HG03280 (cell line): ENCODE results near the gene TGFBR1.

Experiments used
- ATAC-seq: cut with Tn5 transposase; IDR thresholded peaks from one replicate; pipeline ENCODE4 v1.9.1; 2021; ENCODE audit warnings: mild to moderate bottlenecking, moderate library complexity; ENCODE audit not compliant: unreplicated experiment

TGFBR1 gene

DNA sequence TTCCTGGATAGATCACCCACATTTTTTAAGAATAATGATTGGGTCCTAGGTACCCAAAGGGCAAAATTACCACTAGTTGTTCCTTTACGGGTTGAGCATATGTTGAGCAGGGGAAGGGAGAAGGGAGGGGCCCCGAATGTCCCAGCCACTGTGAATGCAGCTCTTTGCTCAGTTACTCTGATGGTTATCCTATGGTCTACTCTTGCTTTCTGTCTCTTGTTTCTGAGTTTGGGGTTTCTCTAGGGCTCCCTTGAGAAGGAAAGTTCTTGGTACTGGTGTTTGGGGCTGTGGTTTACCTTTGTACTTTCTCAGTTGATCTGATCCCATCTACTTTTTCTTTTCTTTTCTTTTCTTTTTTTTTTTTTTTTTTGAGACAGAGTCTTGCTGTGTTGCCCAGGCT, 61.2 kb downstream of the TGFBR1 start:
- no peak for ATAC-seq

DNA sequence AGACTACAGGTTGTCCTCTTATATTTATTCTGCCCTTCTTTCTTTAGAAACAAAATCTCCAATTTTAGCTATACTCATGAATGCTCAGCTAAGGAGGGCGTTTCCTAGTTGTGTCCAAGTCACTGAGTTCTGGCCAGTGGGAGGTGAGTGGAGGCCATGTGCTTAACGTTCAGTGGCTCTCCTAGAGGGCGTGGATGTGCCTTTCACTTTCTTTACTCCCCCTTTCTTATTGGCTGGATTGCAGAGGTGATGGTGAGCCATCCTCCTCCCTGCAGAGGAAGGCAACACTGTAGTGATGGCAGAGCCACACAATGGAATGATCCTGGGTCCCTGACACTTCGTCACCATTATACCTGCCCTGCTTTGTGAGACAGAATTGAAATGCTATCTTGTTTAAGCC, 62.2 kb downstream of the TGFBR1 start:
- ATAC-seq: no peak

DNA sequence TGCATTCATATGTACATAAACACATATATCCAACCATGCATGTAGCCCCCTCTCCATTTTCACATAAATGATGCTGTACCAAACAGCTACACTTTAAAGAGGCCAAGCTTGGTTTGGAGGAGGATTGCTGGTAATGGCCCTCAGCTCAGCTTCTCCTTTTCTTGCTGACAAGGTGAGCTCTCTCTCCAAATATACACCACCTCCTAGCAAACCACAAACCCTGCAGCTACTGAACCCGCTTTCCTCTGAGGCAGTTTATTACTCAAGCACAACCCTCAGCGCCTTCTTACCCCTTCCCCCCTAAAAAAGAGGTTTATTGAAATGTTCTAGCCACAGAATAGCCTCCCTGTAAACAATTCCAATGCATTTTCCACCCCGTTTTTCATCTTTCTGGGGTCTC, 62.8 kb downstream of the TGFBR1 start:
- no peak for ATAC-seq

DNA sequence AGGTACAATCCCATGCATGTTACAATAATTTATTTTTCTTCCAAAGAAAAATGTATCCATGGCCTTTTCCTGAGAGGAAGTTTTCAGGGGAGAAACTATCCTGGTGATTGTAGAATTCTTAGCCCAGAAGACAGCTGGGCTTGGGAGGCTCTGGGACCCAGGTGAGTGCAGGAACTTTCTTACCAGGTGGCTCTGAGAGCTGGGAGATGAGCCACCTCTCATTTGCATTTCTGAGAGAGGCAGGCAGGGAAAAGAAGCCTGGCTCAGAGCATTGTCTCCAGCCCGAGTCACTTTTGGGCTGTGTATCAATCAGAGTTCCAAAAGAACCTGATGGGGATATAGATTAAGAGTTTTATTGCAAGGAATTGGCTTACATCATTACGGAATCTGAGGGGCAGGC, 64.2 kb downstream of the TGFBR1 start:
- no peak for ATAC-seq

DNA sequence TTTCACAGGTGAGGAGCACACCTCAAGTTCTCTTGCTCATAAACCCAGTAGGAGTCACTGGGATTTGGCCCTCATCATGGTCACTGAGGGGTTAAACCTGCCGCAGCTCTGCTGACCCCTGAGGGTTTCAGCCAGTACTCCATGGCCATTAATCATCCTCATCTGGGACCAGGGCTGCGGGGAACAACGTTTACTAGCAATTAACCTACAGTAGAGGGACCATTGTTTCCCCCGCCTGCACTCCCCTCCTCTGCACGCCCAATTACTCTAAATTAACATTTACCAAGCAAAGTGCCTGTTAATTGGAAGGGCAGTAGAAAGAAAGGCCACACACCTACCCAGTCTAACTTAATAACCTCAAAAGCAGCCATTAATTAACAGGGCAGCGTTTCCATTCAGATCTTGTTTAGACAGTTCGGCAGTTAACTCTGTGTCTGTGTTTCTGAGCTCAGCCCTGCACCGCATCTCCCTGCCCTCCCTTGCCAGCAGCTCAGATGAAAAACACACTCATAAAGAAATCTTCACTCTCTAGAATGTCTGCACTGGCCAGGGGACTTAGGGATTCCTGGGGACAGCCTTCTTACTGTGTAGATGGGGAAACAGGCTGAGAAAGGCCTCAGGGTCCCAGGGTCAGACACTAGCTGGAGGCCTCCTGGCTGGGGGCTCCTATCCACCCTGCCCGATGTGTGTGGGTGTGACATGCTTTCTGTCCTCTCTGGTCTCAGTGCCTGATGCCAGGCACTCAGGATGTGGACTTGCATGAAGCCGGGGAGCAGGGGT, 65.3 kb downstream of the TGFBR1 start:
- ATAC-seq: no peak

DNA sequence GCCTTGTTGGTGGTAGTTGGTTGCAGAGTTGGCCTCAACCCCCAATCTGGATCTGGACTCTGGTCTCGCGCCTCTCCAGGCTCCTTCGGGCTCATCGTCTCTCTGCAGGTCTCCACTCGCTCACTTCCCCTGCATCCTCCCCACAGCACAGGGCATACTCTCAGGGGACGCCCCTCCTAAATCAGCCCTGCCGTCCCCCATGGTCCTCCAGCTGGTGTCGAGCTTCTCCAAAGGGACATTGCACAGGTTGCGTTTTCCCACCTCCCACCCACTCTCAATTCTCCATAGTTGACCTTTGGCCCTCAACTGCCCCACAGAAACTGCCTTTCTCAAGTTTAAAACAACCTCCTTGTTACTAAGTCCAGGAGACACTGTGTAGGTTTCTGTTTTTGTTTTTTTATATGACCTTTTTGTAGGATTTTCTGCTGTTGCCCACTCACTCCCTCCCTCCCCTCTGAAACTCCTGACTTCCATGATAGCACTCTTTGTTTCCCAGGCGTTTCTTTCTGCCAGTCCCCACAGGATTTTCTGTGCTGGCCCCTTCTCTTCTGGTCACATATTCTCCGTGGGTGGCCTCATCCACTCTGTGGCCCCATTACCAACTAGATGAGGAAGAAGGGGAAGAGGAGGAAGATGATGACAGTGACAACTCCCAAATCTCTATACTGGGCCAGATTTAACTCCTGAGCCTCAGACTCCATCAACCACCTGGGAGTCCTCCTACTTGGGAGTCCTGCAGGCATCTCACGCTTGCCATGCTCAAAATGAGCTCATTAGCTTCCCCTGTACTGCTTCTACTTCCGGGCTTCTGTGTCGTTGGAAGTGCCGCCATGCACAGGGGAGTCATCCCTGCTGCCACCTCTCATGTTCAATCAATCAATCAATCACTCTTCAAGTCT, 66.6 kb downstream of the TGFBR1 start:
- ATAC-seq: no peak

DNA sequence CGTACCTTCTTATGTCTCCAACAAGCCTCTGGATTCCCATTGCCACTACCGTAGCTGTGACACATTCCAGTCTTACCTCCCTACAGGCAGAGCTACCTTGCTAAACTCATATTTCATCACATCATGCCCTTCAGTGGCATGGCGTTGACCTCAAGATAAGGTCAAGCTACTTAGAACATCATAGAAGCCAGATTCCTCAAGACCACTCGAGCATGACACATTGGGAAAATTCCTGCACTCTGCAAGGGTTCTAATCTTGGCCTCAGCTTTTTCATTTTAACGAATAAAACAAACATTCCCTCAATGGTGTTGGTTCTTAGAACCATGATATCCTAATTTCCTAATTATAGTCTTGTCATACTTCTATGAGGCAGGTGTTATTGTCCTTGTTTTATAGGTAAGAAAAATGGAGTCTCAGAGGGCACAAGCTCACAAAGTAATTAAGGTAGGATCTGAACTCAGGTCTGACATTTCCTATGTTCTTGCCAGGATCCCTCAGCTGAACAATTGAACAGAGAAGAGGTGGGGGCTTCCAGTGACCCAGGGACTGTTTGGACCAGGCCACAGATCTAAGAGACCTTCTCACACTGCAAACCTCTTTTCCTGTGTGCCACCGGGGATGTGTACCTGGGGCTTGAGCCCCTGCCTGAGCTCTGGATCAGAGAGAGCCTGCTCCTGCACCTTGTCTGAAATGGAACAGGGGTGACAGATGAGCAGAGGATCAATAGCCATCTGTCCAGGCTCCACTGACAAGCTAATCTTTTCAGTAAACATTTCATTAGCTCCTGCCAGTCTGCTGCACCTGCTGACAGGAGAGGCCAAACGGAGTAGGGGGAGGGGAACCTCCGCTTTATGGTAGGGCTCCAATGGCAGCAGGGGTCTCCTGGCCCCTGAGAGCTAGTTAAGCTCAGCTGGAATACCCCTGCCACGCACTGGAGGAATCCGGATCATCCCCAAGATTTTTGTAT, 67.5 kb downstream of the TGFBR1 start:
- no peak for ATAC-seq

DNA sequence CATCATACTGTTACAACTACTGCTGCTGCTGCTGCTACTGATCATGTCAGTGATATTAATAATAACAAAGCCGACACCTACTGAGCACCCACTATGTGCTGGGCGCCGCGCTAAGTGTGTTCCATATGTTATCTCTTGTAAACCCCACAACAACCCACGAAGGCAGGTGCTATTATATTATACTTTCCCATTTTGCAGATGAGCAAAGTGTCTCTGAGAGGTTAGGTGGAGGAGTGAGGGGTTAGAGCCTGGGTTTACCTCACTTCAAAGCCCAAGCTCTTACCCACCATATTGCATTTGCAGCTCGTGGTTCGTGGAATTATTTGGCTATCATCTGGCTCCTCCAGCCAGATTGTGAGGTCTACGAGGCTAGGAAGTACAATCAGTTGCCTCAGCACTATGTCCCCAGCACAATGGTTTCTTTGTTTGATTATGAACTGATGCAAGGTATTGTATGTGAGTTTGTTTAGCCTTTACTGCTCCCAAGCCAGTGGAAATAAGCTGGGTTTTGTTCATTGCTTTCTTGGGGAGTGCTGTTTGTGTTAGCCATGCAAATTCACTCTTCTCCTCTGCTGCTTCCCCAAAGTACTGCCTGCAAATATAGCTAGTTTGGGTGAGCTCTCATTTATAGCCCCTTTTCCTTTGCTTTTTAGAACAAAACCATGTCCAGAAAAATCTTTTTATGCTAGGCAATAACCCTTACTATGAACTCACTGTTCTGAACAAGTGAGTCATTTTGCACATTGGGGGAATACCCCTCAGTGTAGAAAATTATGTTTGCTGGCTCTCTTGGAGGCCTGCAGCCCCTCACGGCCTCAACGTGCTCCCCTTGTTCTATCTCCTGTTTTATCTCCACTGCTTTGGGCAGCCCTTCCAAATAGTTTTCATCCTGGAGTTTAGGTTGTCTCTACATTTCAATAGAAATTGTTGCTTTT, 68.9 kb downstream of the TGFBR1 start:
- no peak for ATAC-seq

DNA sequence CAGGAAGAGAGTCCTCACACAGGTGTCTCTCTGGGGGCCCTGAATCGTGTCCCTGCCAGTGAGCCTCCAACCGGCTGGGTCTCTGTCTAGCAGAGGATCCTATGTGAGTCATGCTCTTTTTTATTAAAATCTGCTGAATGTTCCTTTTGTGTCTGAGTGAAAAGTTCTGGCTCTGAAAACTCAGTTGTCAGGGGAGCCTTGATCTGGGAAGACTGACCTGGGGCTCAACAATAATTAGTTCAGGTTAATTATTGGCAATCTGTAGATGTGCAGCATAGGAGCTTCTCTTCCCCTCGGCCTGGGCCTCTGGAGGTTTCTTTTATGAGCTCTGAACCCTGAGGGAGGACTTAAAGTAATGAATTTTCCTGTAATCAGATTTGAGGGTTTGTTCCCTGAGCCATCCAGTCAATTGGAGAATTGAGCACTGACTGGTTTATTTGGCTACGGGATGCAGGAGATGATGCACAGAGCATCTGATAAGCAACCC, 71.7 kb downstream of the TGFBR1 start:
- no peak for ATAC-seq

DNA sequence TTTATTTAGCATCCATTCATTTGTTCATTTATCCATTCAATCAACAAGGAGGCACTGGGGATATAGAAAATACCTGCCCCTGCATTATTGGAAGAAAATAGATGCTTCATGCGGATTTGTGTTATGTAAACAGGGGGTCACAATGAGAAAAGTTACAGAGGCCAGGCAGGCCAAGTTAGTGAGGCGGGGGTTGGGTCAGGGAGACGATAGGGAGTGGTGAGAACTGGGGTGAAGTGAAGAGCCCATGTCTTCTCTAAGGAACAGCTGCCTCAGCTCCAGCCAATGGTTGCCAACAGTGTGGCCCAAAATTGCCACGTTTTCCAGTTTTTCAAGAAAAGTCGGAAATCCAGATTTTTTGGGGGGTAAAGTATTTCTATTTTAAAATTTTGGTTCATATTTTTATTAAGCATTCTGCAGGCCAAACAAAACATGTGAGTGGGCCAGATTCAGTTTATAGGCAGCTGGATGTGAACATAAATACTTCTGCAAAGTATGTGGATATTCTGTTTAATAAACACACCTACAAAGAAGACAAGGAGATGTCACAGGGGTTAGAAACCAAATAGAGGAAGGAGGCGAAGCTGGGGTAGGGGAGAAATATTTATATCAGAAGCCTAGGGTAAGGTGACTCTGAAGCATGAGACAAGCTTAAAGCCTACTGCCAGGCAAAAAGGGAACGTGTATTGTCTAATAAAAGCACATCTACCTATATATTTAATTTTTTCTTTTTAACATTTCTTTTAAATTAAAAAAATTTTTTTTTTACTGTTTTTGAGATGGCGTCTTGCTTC, 72.9 kb downstream of the TGFBR1 start:
- ATAC-seq: no peak

DNA sequence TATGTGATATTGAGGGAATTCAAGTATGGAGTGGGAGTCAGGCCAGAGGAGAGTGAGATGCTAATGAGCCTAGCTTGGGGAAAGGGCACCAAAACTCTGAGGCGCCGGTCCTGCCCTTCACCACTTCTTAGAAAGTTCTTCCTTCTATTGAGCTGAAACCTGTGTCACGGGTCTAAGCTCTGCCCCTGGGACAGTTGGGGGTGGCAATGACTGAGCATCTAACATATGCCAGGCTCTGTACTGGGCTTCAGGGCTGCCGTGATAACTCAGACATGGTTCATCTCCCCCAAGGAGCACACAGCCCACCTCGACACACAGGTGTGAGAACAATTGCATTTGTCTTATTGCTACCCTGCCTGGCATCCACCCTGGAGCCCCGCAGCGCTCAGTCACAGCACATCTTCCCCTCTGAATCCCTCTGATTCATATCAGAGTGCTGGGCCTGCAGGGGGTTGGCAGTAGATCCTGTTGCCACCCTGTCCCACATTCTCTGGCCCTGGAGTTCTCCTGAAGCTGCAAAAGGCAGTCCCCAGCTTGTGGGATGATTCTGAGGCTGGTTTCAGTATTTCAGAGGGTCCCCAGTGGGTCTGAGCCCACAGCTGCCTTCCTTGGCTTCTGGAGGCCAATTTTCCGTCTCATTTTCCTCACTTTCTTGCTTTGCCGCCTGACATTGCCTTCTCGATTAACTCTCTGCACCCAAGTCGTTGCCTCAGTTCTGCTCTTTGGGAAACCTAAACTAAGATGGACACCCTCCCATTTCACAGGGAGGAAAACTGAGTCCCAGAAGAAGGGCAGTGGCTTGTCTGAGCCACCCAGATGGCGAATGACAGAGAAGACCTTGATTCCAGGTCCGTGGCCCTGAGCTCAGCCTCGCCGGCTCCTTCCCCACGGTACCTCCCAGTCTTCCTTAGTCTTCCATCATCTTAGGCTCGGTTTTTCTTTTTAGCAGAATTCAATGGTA, 74.3 kb downstream of the TGFBR1 start:
- no peak for ATAC-seq

DNA sequence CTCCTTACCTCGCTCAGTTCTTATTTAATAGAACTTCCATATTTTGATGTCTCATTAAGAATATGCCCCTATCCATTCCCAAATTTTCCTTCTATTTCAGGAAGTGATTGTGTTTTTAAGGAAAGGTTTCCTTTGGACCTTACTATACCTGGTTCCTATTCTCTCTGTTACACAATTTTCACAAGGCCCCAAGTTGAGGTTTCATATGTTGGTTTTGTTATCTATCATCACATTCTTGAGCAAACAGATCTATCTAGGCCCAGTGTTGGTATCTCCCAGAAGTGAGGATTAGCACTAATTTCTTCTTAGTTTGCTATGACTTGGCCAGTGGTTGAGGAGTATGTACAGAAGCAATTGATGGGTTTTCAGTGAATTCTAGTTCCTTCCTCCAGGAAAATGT, 75.3 kb downstream of the TGFBR1 start:
- no peak for ATAC-seq

DNA sequence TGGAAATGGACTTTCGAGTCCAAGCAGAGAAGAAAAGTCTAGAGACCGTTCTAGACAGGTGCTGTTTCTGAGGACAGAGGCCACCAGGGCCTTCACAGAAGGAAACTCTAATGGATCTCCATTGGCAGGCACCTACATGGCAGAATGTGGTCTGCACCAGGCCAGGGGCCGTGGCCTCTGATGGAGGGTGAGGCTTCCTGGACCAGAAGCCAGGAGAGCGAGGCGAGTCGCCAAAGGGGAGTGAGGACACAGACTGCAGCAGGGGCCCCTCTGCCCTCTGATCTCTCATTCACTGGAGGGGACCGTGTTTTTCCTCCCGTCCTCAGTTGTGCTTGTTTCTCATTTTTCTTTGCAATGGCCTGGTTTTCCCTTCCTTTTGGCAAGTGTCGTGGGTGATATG, 75.7 kb downstream of the TGFBR1 start:
- no peak for ATAC-seq

DNA sequence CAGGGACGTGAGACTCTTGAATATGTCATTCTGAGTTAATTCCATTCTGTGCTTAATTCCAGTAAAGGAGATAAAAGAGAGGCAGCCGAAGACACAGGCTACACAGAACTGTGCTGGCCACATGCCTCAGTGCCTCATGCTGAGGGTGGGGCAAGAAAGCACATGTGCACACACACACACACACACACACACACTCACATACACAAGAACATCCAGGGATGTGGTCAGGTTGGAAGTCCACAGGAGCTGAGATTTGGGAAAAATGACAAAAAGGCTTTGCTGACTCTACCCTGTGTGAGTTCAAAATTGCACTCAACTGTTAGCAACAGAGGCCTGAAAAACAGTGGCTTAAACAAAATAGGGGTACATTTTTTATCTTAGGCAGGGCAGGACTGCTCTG, 76.3 kb downstream of the TGFBR1 start:
- ATAC-seq: no peak

DNA sequence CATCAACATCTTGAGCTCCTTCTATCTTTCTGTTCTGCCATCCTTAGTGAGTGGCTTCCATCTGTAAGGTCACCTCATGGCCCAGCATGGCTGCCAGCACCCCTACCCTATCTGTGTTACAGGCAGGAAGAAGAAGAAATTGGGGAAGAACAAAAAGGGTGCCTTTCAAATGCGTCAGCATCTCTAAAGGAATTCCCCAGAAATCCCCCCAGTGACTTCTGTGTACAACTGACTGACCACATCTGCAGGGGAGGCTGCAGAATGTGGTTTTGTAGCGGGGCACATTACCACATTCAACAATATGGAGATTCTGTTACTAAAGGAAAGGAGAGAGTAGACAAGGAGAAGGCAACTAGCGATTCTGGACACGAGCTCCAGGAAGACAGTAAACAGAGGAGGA, 76.7 kb downstream of the TGFBR1 start:
- no peak for ATAC-seq

DNA sequence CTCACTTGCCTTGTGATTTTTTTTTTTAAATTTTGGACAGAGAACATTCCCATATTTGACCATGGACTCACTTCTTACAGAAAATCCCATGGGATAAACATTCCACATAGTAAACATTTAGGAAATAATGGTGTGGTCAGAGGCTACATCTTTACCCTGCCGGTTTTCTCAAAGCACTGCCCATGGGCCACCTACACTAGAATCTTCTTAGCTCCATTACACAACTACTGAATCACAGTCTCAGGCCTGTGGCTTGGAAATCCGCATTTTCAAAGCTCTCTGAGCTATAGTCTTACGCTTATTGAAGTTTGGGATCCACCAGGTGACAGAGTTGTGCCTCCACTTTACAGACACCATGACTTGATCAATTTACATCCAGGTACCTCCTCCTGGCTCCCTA, 77.4 kb downstream of the TGFBR1 start:
- no peak for ATAC-seq

DNA sequence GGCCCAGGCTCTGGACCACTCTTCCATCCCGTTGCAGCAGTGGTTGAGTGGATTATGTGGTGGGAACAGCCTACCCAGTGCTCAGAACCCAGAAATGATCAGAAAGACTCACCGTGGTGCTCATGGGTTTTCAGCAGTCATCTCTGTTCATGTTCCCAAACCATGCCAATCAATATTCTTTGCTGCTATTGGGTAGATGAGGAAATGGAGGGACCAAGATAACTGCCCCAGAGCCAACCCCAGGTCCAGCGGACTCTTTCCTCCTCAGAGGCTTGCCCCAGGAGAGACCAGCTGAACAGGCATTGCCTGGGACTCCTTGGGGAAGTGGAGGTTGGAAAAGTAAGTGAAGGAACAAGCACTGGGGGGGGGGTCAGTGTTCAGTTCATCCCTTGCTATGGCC, 78.7 kb downstream of the TGFBR1 start:
- ATAC-seq: no peak

DNA sequence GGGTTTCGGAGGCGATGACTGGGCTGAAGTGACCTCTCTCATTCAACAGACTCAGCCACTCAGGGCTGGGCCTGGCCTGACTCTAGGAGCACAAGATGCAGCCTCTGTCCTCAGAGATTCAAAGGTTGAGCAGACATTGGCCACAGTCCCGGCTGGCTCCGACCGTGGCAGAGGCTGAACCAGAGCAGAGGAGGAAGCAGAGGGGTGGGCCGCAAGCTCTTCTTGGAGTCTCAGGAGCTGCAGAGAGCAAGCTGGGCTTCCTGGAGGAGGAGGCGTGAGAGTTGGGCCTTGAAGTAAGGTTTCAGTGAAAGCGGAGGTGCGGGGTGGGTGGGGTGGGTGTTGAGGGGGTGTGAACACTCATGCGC, 79.2 kb downstream of the TGFBR1 start:
- no peak for ATAC-seq
